Heart right ventricle (tissue), 16 donors: ENCODE data around the gene RDM1. TPM values are rescaled to one million over a fixed set of nuclear protein-coding genes. Genes with fewer than 3 reads are reported as not detected.

Experiments used
- ATAC-seq, 8 donors: fragments of 200-7000 bp; cut with Tn5 transposase; one replicate each; pipeline ENCODE4 v1.9.1; 2020; ENCODE audit warnings: mild to moderate bottlenecking in 8 of 8, moderate library complexity in 8 of 8, moderate number of reproducible peaks in 1 of 8
- DNase-seq, 2 donors: peaks; one replicate each; pipeline ENCODE4 v3.0.0-alpha.2; 2020
- H3K27ac ChIP-seq, 10 donors: fragments of 200-600 bp; sonication (generic) in 2 of 10; one replicate each; pipeline versions ENCODE4 v1.5.0 to v1.8.0; 2020 to 2022; ENCODE audit warnings: mild to moderate bottlenecking in 3 of 10
- H3K27me3 ChIP-seq, 7 donors: fragments of 200-600 bp; one replicate each; pipeline ENCODE4 v1.8.0; 2021 to 2022; ENCODE audit warnings: mild to moderate bottlenecking in 2 of 7
- H3K36me3 ChIP-seq, 9 donors: fragments of 200-600 bp; sonication (generic) in 1 of 9; one replicate each; pipeline versions ENCODE4 v1.5.0 to v1.8.0; 2020 to 2022; ENCODE audit warnings: mild to moderate bottlenecking in 2 of 9
- H3K4me1 ChIP-seq, 9 donors: fragments of 200-600 bp; sonication (generic) in 1 of 9; one replicate each; pipeline versions ENCODE4 v1.5.0 to v1.8.0; 2020 to 2022; ENCODE audit warnings: mild to moderate bottlenecking in 4 of 9
- H3K4me3 ChIP-seq, 10 donors: fragments of 200-600 bp; sonication (generic) in 2 of 10; one replicate each; pipeline versions ENCODE4 v1.5.0 to v1.8.0; 2020 to 2022; ENCODE audit warnings: mild to moderate bottlenecking in 7 of 10, moderate library complexity in 2 of 10
- H3K9me3 ChIP-seq, 11 donors: fragments of 200-600 bp in 10 of 11; sonication (generic) in 2 of 11; one replicate each; pipeline versions ENCODE4 v1.5.0 to v1.8.0; 2013 to 2022; ENCODE audit warnings: mild to moderate bottlenecking in 2 of 11, control low read depth in 1 of 11, moderate library complexity in 1 of 11
- CTCF ChIP-seq, 9 donors: fragments of 200-600 bp; sonication (generic) in 2 of 9; IDR thresholded peaks; one replicate each; pipeline versions ENCODE4 v1.5.0 to v1.8.0; 2021 to 2022; ENCODE audit warnings: antibody characterized with exemption in 9 of 9, mild to moderate bottlenecking in 5 of 9, moderate library complexity in 1 of 9
- WGBS, 2 donors: extraction: QIAGEN DNeasy Blood & Tissue Kit; methylation state at CpG; one replicate each; pipeline ENCODE4 v1.1.7; 2013; ENCODE audit warnings: inconsistent platforms in 1 of 2; 5-methylcytosine and 5-hydroxymethylcytosine counted together
- intact Hi-C, 10 donors: fragments of 100-400 bp; cut with DNase I; formaldehyde crosslinking; loops; one replicate each; pipeline versions ENCODE4 v1.11.1 to v1.14.2; 2022
- polyA plus RNA-seq, 2 donors: library from polyadenylated mRNA; stranded (reverse); fragments of 200-250 nt; gene quantifications; one replicate each; pipeline ENCODE4 v1.2.3, GENCODE V29; 2013
- total RNA-seq, 10 donors: library from RNA; stranded (reverse); fragmentation: NEBNext Ultra II Directional in 3 of 10; extraction: Animal tissue kit (Norgen Biotek cat#: 25700) in 3 of 10; gene quantifications; one replicate each; pipeline versions ENCODE4 v1.2.1 to v1.2.4, GENCODE V29; 2021 to 2023
- donor health status: Arrhythmogenic right ventricular cardiomyopathy.
- donor health status: ischemic (EF 13 %, LVEDD 7.1; RV severe dilation, severe dysfunction).
- donor health status: healthy with polysubstance abuse.
- donor health status: DM: no; HTN: yes; CAD: no.
- donor health status: DM: no; HTN: no; CAD: no.
- donor health status: ischemic (EF 25% LVEDD 6.9; RV normal size, moderate dysfunction).
- donor health status: ischemic (EF 25% LVEDD 5.7; RV mildly dilated, moderate dysfunction).
- donor health status: healthy.
- donor health status: DM: yes; HTN: yes; CAD: no.
- donor health status: Ischemic cardiomyopathy.
- donor health status: ischemic (EF 35%, LVEDD 5.7; RV mildly dilated, moderate dysfunction).
- donor health status: nonischemic (EF 11% LVEDD 7.7; RV severe dilation, severe dysfunction).
- donor health status: DM: yes; HTN: yes; CAD: no.
- donor health status: PGD.
- donor health status: ischemic (EF 29% LVEDD 5.4; RV normal size, mild dysfunction).
- donor health status: nonischemic (EF 23%, LVEDD 6.1; RV moderate dilation, normal function).

Gene RDM1
- total and polyA plus RNA-seq, 12 donors, result 0.46 to 1.3 TPM; not detected in 10

- TF ChIP-seq CTCF (IDR thresholded peaks at IDR 0.05), result no peak
- Histone ChIP-seq H3K36me3 (no peaks in the 10 kb centered on the region), H3K27me3 (no peaks in the 10 kb centered on the region), H3K27ac (no peak overlapping the region), H3K4me3 (no peak overlapping the region), H3K9me3 (no peaks in the 10 kb centered on the region), H3K4me1 (peaks cover 0 to 8% (median 0%) of the 10 kb centered on the region in 9 donors)
- DNase-seq (no peak), ATAC-seq (no peak)
- intact Hi-C loops, result loop anchor here in 1 of 10 donors (5.0 kb wide), 1 partner anchor 1228 kb away; no protein-coding TSS in a partner anchor
- 83 to 84% methylated on average over 3 of the region's 3 CpGs for WGBS, 2 donors
Observed at GRCh38 chr17:35915153-35915964, 15.2 kb downstream of the RDM1 start.

GRCh38 chr17:35914354-35914753 lies 16.2 kb downstream of the RDM1 start:
- DNase-seq (no peak), ATAC-seq (no peak)
- H3K36me3 ChIP-seq, result no peaks in the 10 kb centered on the region
- peaks cover 0 to 8% (median 0%) of the 10 kb centered on the region in 9 donors for H3K4me1 ChIP-seq
- TF ChIP-seq CTCF (IDR thresholded peaks at IDR 0.05), result no peak
- H3K27ac ChIP-seq, result no peak overlapping the region
- H3K4me3 ChIP-seq, result no peak overlapping the region
- no peaks in the 10 kb centered on the region for H3K27me3 ChIP-seq
- no peaks in the 10 kb centered on the region for H3K9me3 ChIP-seq
- intact Hi-C loops, result no loop called here
- 89 to 91% methylated on average over 1 of the region's 1 CpG for WGBS, 2 donors

DNA sequence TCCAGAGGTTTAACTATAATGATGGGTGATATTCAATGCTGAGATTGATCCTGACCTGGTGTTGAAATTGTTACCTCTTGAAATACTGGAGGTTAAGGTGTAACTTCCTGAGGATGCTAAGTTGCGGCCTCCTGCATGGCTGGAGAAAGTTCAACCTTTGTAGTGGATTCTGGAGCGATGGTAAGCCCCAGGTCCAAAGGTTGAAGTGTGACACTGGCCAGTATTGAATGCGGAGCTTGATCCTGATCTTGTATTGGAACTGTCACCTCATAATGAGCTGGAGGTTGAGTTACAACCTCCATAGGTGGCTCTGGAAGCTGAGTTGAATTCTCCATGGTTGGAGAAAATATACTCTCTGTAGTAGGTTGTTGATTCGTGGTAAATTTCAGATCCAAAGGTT lies 17.0 kb downstream of the RDM1 start:
- Histone ChIP-seq H3K4me3 (no peak overlapping the region), H3K27ac (no peak overlapping the region), H3K4me1 (peaks cover 0 to 5% (median 0%) of the 10 kb centered on the region in 9 donors), H3K27me3 (no peaks in the 10 kb centered on the region), H3K9me3 (no peaks in the 10 kb centered on the region), H3K36me3 (no peaks in the 10 kb centered on the region)
- no peak for TF ChIP-seq CTCF (IDR thresholded peaks at IDR 0.05)
- ATAC-seq, result no peak
- intact Hi-C loops, result no loop called here
- 82 to 86% methylated on average over 4 of the region's 4 CpGs for WGBS, 2 donors
- DNase-seq, result no peak

GRCh38 chr17:35912942-35913341 lies 17.6 kb downstream of the RDM1 start:
- intact Hi-C loops, result no loop called here
- H3K9me3 ChIP-seq, result no peaks in the 10 kb centered on the region
- 75 to 88% methylated on average over 2 of the region's 2 CpGs for WGBS, 2 donors
- ATAC-seq (no peak), DNase-seq (no peak)
- no peak overlapping the region for H3K4me3 ChIP-seq
- no peaks in the 10 kb centered on the region for H3K4me1 ChIP-seq
- no peaks in the 10 kb centered on the region for H3K27me3 ChIP-seq
- no peaks in the 10 kb centered on the region for H3K36me3 ChIP-seq
- no peak overlapping the region for H3K27ac ChIP-seq
- no peak for TF ChIP-seq CTCF (IDR thresholded peaks at IDR 0.05)
